GM12892 (cell line): Measurements from ENCODE around the gene MT4.

Experiments used
- POLR2A ChIP-seq: IDR thresholded peaks from 2 replicates; pipeline ENCODE4 v1.6.1; 2011; ENCODE audit warnings: low read depth, low read length, control low read depth
- POLR2AphosphoS5 ChIP-seq: IDR thresholded peaks from 2 replicates; pipeline ENCODE4 v1.6.1; 2011; ENCODE audit warnings: low read depth, low read length, control low read depth
- TAF1 ChIP-seq: IDR thresholded peaks from 2 replicates; pipeline ENCODE4 v1.6.1; 2011; ENCODE audit warnings: low read depth, mild to moderate bottlenecking, control low read depth, low read length, borderline replicate concordance

GRCh38 chr16:56589141-56590039 lies 24.5 kb downstream of the MT4 start, which contains the start of gene MT3:
- no peak for TF ChIP-seq POLR2A
- TF ChIP-seq POLR2AphosphoS5: no peak
- TF ChIP-seq TAF1: no peak
